T-cell (primary cell): Measurements from ENCODE around the gene DDI2. TPM values are rescaled to one million over a fixed set of nuclear protein-coding genes. Genes with fewer than 3 reads are reported as not detected.

Experiments
- ATAC-seq, 4 experiments: fragments of 200-7000 bp in 3 of 4; fragments of 150-1000 bp in 1 of 4; cut with Tn5 transposase; replicated peaks in 1 of 4; 1 replicate in 3 of 4; 2 replicates in 1 of 4; pipeline ENCODE4 v1.10.0; 2021; ENCODE audit warnings: moderate library complexity in 3 of 4, mild to moderate bottlenecking in 2 of 4, moderate number of reproducible peaks in 1 of 4
- CTCF ChIA-PET, 2 donors: fragments of 300-600 bp; sonication (Branson Sonifier 250); formaldehyde crosslinking; loops; one replicate each; lab custom pipeline; 2022; ENCODE audit warnings: antibody characterized with exemption in 2 of 2; lab: Charles Lee
- POLR2A ChIA-PET, 2 donors: fragments of 300-600 bp; sonication (Branson Sonifier 250); formaldehyde crosslinking; loops; one replicate each; lab custom pipeline; 2022; ENCODE audit warnings: antibody characterized with exemption in 2 of 2; lab: Charles Lee
- DNase-seq, 35 experiments: peaks; one replicate each; pipeline versions ENCODE4 v3.0.0 to v3.0.0-alpha.2; 2013 to 2023
- H3K27ac ChIP-seq: one replicate; pipeline ENCODE4 v1.5.1; 2013; ENCODE audit warnings: low read length
- H3K27me3 ChIP-seq, 2 experiments: replicated peaks in 1 of 2; 1 replicate in 1 of 2; 2 replicates in 1 of 2; pipeline versions ENCODE4 v1.6.1 to v1.7.0; 2013; ENCODE audit warnings: low read length in 1 of 2, mixed read lengths in 1 of 2; ENCODE audit not compliant: control insufficient read depth in 2 of 2, insufficient read depth in 2 of 2; ENCODE audit errors: extremely low read depth in 1 of 2
- H3K36me3 ChIP-seq, 2 donors: 1 replicate in 1 of 2; 2 replicates in 1 of 2; pipeline versions ENCODE4 v1.6.1 to v1.7.0; 2013; ENCODE audit warnings: low read length in 1 of 2; ENCODE audit not compliant: control insufficient read depth in 2 of 2, insufficient read depth in 1 of 2; ENCODE audit errors: extremely low read depth in 1 of 2
- H3K4me1 ChIP-seq, 2 experiments: 1 replicate in 1 of 2; 2 replicates in 1 of 2; pipeline versions ENCODE4 v1.6.1 to v1.7.0; 2013; ENCODE audit warnings: low read length in 2 of 2, mixed read lengths in 1 of 2; ENCODE audit not compliant: insufficient read depth in 2 of 2, control insufficient read depth in 1 of 2; ENCODE audit errors: extremely low read depth in 1 of 2
- H3K4me3 ChIP-seq, 2 donors: 1 replicate in 1 of 2; 2 replicates in 1 of 2; pipeline versions ENCODE4 v1.5.1 to v1.7.0; 2013; ENCODE audit warnings: mild to moderate bottlenecking in 2 of 2, low read length in 1 of 2, moderate library complexity in 1 of 2; ENCODE audit not compliant: control insufficient read depth in 1 of 2; ENCODE audit errors: extremely low read depth in 1 of 2
- H3K9me3 ChIP-seq: 2 replicates; pipeline ENCODE4 v1.7.0; 2013
- H3K27ac Mint-ChIP-seq, 2 donors: one replicate each; pipeline ENCODE4 v1.8.0; 2020 to 2021; ENCODE audit warnings: mild to moderate bottlenecking in 2 of 2, mixed read lengths in 2 of 2
- H3K27me3 Mint-ChIP-seq, 2 donors: one replicate each; pipeline ENCODE4 v1.8.0; 2021 to 2022; ENCODE audit warnings: mixed read lengths in 2 of 2
- H3K36me3 Mint-ChIP-seq: one replicate; pipeline ENCODE4 v1.8.0; 2021; ENCODE audit warnings: mixed read lengths
- H3K4me1 Mint-ChIP-seq, 3 donors: one replicate each; pipeline ENCODE4 v1.8.0; 2020 to 2022; ENCODE audit warnings: mixed read lengths in 3 of 3, mild to moderate bottlenecking in 1 of 3
- H3K4me3 Mint-ChIP-seq, 3 donors: one replicate each; pipeline ENCODE4 v1.8.0; 2020 to 2022; ENCODE audit warnings: mild to moderate bottlenecking in 3 of 3, mixed read lengths in 3 of 3, moderate library complexity in 3 of 3
- H3K9me3 Mint-ChIP-seq, 3 donors: one replicate each; pipeline ENCODE4 v1.8.0; 2020 to 2022; ENCODE audit warnings: mixed read lengths in 3 of 3
- WGBS: methylation state at CpG from one replicate; pipeline ENCODE4 v1.1.5; 2013; ENCODE audit warnings: missing lambda C conversion rate; ENCODE audit not compliant: insufficient coverage; 5-methylcytosine and 5-hydroxymethylcytosine counted together
- total RNA-seq, 35 experiments: library from RNA in 6 of 35; stranded (reverse) in 6 of 35; fragments of 120-200 nt in 1 of 35; gene quantifications; one replicate each; pipeline versions ENCODE4 v1.2.1 to v1.2.4 and lab custom pipeline; 2013 to 2026

The DDI2 gene
- total RNA-seq, 5 donors from 2014 or later (not counting 1 experiment from before 2014, with no cell fraction given), result 32.4 to 62.2 (median 60.5) TPM

DNA sequence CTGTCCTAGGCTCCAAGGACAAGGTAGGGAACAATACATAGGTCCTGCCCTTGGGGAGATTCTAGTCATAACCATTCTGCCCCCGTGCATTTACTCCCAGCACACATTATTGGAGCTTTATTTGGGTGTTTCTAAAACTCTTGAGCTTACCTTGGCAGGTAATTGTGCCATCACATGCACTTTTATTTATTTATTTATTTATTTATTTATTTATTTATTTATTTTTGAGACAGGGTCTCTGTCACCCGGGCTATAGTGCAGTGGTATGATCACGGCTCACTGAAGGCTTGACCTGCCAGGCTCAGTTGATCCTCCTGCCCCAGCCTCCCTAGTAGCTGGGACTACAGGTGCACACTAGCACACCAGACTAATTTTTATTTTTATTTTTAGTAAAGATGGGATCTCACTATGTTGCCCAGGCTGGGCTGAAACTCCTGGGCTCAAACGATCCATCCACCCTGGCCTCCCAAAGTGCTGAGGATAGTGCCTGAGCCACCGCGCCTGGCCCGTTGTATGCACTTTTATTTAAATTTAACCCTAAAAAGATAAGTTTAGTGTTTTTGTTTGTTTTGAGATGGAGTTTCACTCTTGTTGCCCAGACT lies 41.6 kb upstream of the DDI2 start:
- Histone ChIP-seq H3K4me1 (peaks cover 21 to 37% of the 10 kb centered on the region in 2 experiments), H3K4me3 (no peak overlapping the region), H3K36me3 (peaks cover 10 to 31% of the 10 kb centered on the region in 2 donors), H3K27ac (no peak overlapping the region), H3K27me3 (no peaks in the 10 kb centered on the region), H3K9me3 (no peaks in the 10 kb centered on the region)
- Mint-ChIP-seq H3K36me3 (peaks cover 25% of the 10 kb centered on the region), H3K4me1 (peaks cover 31 to 40% (median 39%) of the 10 kb centered on the region in 3 donors), H3K27ac (peak overlapping the region in 1 of 2 donors; percentile 88), H3K27me3 (no peaks in the 10 kb centered on the region), H3K9me3 (no peaks in the 10 kb centered on the region), H3K4me3 (no peak overlapping the region)
- no peak for DNase-seq
- no peak for ATAC-seq
- ChIA-PET POLR2A (no interaction called here), CTCF (no interaction called here)
- no CpG with 5 or more reads among the region's 7 CpGs for WGBS

DNA sequence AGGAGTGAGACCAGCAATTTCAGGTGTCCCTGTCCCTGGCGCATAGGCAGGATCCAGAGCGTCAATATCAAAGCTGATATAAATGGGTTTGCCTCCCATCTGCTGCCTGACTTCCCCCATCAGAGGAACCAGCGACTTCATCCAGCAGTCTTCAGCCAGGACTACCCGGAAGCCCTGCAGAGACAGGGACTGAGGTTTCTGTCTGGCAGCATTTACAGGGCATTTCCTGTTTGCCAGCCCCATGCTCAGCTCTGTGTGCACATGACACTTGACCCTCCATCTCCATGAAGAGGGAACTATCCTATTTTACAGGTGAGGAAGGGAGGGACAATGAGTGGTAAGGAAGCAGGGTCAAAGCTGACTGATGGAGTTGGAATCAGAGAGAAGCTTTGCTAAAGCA lies 39.6 kb upstream of the DDI2 start:
- WGBS, result 21% methylated on average over 4 of the region's 4 CpGs
- H3K4me3 ChIP-seq, result no peak overlapping the region
- peak overlapping the region; percentile 99 for H3K27ac Mint-ChIP-seq
- CTCF ChIA-PET, result no interaction called here
- H3K27me3 Mint-ChIP-seq, result no peaks in the 10 kb centered on the region
- H3K36me3 Mint-ChIP-seq, result peaks cover 16% of the 10 kb centered on the region
- no peaks in the 10 kb centered on the region for H3K9me3 ChIP-seq
- H3K4me1 Mint-ChIP-seq, result peaks cover 35 to 43% (median 36%) of the 10 kb centered on the region in 3 donors
- DNase-seq (peak in 7 of 35 experiments; percentile 4 to 35 (median 22)), ATAC-seq (peak in 2 of 4 experiments; percentile 21 to 43)
- H3K4me3 Mint-ChIP-seq, result peak overlapping the region; percentile 37 to 69 (median 64)
- peaks cover 10 to 21% of the 10 kb centered on the region in 2 donors for H3K36me3 ChIP-seq
- POLR2A ChIA-PET, result no interaction called here
- H3K27me3 ChIP-seq, result no peaks in the 10 kb centered on the region
- peaks cover 21 to 46% of the 10 kb centered on the region in 2 experiments for H3K4me1 ChIP-seq
- no peaks in the 10 kb centered on the region for H3K9me3 Mint-ChIP-seq
- peak overlapping the region; percentile 86 for H3K27ac ChIP-seq

DNA sequence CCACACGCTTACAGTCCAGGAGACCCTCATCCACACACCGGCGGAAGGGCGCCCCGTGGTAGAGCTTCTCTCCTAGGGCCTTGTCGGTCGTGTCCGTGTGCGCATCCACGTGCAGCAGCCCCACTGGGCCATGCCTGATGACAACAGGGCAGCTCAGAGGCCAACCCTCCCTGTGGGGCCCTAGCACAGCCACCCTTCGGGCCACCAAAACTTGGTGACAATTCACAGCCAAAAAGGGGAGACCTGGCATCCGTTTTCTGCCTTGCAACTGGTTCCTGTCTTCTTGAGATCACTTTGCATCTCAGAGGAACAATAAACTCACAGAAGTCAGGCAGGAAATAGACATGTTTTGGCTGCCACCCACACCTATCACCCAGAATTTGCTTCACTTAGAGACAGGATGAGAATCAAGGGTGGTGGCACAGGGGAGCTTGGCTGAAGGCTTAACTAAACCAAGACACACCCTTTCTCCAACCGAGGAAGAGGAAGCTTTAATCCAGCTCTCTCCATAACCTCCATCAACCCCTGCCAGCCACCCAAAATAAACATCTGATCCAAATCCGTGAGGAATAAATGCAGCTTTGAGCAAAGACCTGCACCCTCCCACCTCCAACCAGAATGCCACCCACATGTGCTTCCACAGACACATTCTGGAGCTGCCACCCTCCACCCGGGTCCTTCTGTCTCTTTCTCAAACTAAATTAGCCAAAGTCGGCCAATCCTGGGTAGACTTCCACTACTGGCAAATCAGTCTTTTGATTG lies 38.2 kb upstream of the DDI2 start:
- Mint-ChIP-seq H3K9me3 (no peaks in the 10 kb centered on the region), H3K27ac (peak overlapping the region; percentile 99), H3K4me1 (peaks cover 47 to 56% (median 47%) of the 10 kb centered on the region in 3 donors), H3K36me3 (peaks cover 13% of the 10 kb centered on the region), H3K4me3 (peak overlapping the region; percentile 46 to 69 (median 64)), H3K27me3 (no peaks in the 10 kb centered on the region)
- ChIA-PET POLR2A (interaction anchor here in 1 of 2 donors (0.6 to 0.8 kb wide), 2 partner anchors 474 to 1362 kb away, joined by 3 to 4 read pairs; no protein-coding TSS in a partner anchor), CTCF (interaction anchor here in 1 of 2 donors (0.6 to 1.2 kb wide), 2 partner anchors 10 to 39 kb away, joined by 3 to 6 read pairs; no protein-coding TSS in a partner anchor)
- Histone ChIP-seq H3K9me3 (no peaks in the 10 kb centered on the region), H3K4me3 (no peak overlapping the region), H3K27me3 (no peaks in the 10 kb centered on the region), H3K27ac (peak overlapping the region; percentile 86), H3K36me3 (peaks cover 10 to 13% of the 10 kb centered on the region in 2 donors), H3K4me1 (peaks cover 27 to 56% of the 10 kb centered on the region in 2 experiments)
- peak; percentile 15 to 70 (median 41) for DNase-seq
- ATAC-seq, result peak; percentile 90 to 97 (median 96)
- WGBS, result 18% methylated on average over 5 of the region's 16 CpGs

DNA sequence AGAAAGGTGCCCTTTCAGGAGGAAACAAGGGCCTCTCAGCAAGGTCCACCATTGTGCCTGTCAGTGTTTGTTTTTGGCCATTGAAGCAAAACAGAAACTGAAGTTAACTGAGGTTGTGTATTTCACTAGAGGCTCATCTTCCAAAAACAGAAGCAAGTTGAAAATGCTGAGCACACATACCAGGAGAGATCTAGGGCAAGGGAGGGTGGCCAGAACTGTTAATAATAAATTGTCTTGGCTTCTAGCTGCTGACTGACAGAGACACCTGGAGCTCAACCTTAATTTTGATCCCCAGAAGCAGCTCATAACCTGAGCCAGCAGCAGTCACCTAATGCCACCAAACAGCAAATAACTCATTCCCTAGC lies 37.6 kb upstream of the DDI2 start:
- H3K36me3 Mint-ChIP-seq, result peaks cover 9% of the 10 kb centered on the region
- CTCF ChIA-PET, result interaction anchor here in 1 of 2 donors (0.6 to 1.2 kb wide), 2 partner anchors 9 to 39 kb away, joined by 3 to 6 read pairs; no protein-coding TSS in a partner anchor
- Histone ChIP-seq H3K9me3 (no peaks in the 10 kb centered on the region), H3K36me3 (peaks cover 6 to 9% of the 10 kb centered on the region in 2 donors), H3K4me1 (peaks cover 30 to 61% of the 10 kb centered on the region in 2 experiments), H3K27me3 (no peaks in the 10 kb centered on the region), H3K27ac (peak overlapping the region; percentile 86), H3K4me3 (no peak overlapping the region)
- peak overlapping the region; percentile 99 for H3K27ac Mint-ChIP-seq
- ATAC-seq (peak; percentile 7 to 15 (median 12)), DNase-seq (peak in 1 of 35 experiments; percentile 25)
- peak overlapping the region; percentile 46 to 69 (median 64) for H3K4me3 Mint-ChIP-seq
- no peaks in the 10 kb centered on the region for H3K9me3 Mint-ChIP-seq
- peaks cover 47 to 59% (median 50%) of the 10 kb centered on the region in 3 donors for H3K4me1 Mint-ChIP-seq
- H3K27me3 Mint-ChIP-seq, result no peaks in the 10 kb centered on the region
- POLR2A ChIA-PET, result interaction anchor here in 1 of 2 donors (0.8 kb wide), 1 partner anchor 474 kb away, joined by 4 read pairs; no protein-coding TSS in a partner anchor

DNA sequence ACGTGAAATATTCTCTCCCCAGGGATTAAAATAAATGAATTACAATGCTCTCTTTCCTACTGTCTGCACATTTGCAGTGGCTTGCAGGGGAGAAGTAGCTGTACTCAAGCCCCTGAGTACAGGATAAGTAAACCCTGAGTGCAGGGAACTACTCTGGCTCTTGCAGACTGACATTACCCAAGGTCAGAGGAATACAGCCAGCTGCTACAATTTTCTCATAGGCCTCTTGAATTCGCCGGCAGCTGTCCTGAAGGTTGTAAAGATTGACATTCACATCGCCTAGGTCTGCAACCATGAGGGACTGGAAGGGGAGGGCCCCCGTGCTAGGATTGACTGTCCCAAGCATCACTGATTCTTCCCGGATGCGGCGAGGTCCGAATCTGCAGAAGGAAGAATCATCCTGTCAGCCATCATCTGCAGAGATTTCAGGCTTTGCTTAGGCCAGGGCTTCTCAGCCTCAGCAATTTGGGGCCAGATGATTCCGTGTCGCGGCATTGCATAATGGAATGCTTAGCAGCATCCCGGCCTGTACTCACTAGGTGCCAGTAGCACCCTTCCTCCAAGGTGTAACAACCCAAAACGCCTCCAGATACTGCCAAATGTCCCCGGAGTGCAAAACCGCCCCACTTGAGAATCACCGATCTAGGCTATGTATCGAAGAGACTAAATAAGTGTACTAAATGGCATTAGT lies 34.1 kb upstream of the DDI2 start:
- ATAC-seq, result no peak
- Histone ChIP-seq H3K36me3 (peaks cover 0 to 3% of the 10 kb centered on the region in 2 donors), H3K4me1 (peaks cover 24 to 57% of the 10 kb centered on the region in 2 experiments), H3K27me3 (no peaks in the 10 kb centered on the region), H3K4me3 (no peak overlapping the region), H3K27ac (no peak overlapping the region), H3K9me3 (no peaks in the 10 kb centered on the region)
- peaks cover 42 to 55% (median 48%) of the 10 kb centered on the region in 3 donors for H3K4me1 Mint-ChIP-seq
- no peaks in the 10 kb centered on the region for H3K9me3 Mint-ChIP-seq
- 96% methylated on average over 9 of the region's 18 CpGs for WGBS
- ChIA-PET CTCF (no interaction called here), POLR2A (no interaction called here)
- no peak for DNase-seq
- no peaks in the 10 kb centered on the region for H3K27me3 Mint-ChIP-seq
- H3K27ac Mint-ChIP-seq, result peak overlapping the region; percentile 45 to 72
- peaks cover 10% of the 10 kb centered on the region for H3K36me3 Mint-ChIP-seq
- peak overlapping the region; percentile 51 to 81 (median 64) for H3K4me3 Mint-ChIP-seq
